Naive thymus-derived CD4-positive, alpha-beta T cell (primary cell): ENCODE results near the gene CELF2. TPM values are rescaled to one million over a fixed set of nuclear protein-coding genes. Genes with fewer than 3 reads are reported as not detected.

Experiments used
- ATAC-seq: fragments of 150-1000 bp; cut with Tn5 transposase; 2 replicates; pipeline ENCODE4 v1.10.0; 2021; ENCODE audit warnings: mild to moderate bottlenecking, moderate library complexity
- CTCF ChIA-PET: fragments of 350-600 bp; sonication (Branson Sonifier 250); formaldehyde crosslinking; loops from one replicate; lab custom pipeline; 2021; ENCODE audit warnings: antibody characterized with exemption; lab: Charles Lee
- POLR2A ChIA-PET: fragments of 350-600 bp; sonication (Branson Sonifier 250); formaldehyde crosslinking; loops from one replicate; lab custom pipeline; 2021; ENCODE audit warnings: antibody characterized with exemption, inconsistent platforms; lab: Charles Lee
- DNase-seq, 9 donors: peaks; one replicate each; pipeline versions ENCODE4 v3.0.0 to v3.0.0-alpha.2; 2020 to 2022; ENCODE audit warnings: mixed read lengths in 1 of 9
- H3K27ac ChIP-seq: one replicate; pipeline ENCODE4 v1.7.0; 2013; ENCODE audit warnings: mild to moderate bottlenecking, low read depth, low read length, moderate library complexity
- H3K27me3 ChIP-seq, 2 donors: one replicate each; pipeline ENCODE4 v1.7.0; 2013; ENCODE audit warnings: low read length in 2 of 2, mild to moderate bottlenecking in 2 of 2, moderate library complexity in 2 of 2; ENCODE audit not compliant: control insufficient read depth in 2 of 2, insufficient read depth in 2 of 2
- H3K36me3 ChIP-seq, 3 experiments: 1 replicate in 2 of 3; 2 replicates in 1 of 3; pipeline ENCODE4 v1.7.0; 2013; ENCODE audit warnings: low read length in 3 of 3, mild to moderate bottlenecking in 3 of 3, moderate library complexity in 1 of 3; ENCODE audit not compliant: insufficient read depth in 3 of 3, control insufficient read depth in 2 of 3
- H3K4me1 ChIP-seq, 2 donors: one replicate each; pipeline ENCODE4 v1.7.0; 2013; ENCODE audit warnings: low read length in 2 of 2, mild to moderate bottlenecking in 2 of 2, moderate library complexity in 1 of 2; ENCODE audit not compliant: control insufficient read depth in 2 of 2, insufficient read depth in 2 of 2
- H3K4me3 ChIP-seq: 2 replicates; pipeline ENCODE4 v1.7.0; 2013; ENCODE audit warnings: mild to moderate bottlenecking, low read length
- H3K9me3 ChIP-seq, 3 experiments: 1 replicate in 2 of 3; 2 replicates in 1 of 3; pipeline ENCODE4 v1.7.0; 2013; ENCODE audit warnings: low read length in 3 of 3; ENCODE audit not compliant: control insufficient read depth in 2 of 3
- H3K27ac Mint-ChIP-seq, 9 donors: one replicate each; pipeline ENCODE4 v1.8.0; 2020 to 2022; ENCODE audit warnings: mixed read lengths in 9 of 9, mild to moderate bottlenecking in 8 of 9, moderate library complexity in 5 of 9, inconsistent platforms in 2 of 9
- H3K27me3 Mint-ChIP-seq, 5 donors: one replicate each; pipeline ENCODE4 v1.8.0; 2021 to 2022; ENCODE audit warnings: mixed read lengths in 5 of 5, mild to moderate bottlenecking in 1 of 5
- H3K36me3 Mint-ChIP-seq, 5 donors: one replicate each; pipeline ENCODE4 v1.8.0; 2020 to 2022; ENCODE audit warnings: mixed read lengths in 5 of 5, mild to moderate bottlenecking in 3 of 5, inconsistent platforms in 1 of 5
- H3K4me1 Mint-ChIP-seq, 7 donors: one replicate each; pipeline ENCODE4 v1.8.0; 2020 to 2022; ENCODE audit warnings: mixed read lengths in 7 of 7, mild to moderate bottlenecking in 3 of 7, inconsistent platforms in 1 of 7
- H3K4me3 Mint-ChIP-seq, 10 donors: one replicate each; pipeline ENCODE4 v1.8.0; 2020 to 2022; ENCODE audit warnings: mild to moderate bottlenecking in 10 of 10, mixed read lengths in 10 of 10, moderate library complexity in 6 of 10, inconsistent platforms in 2 of 10
- H3K9me3 Mint-ChIP-seq, 11 donors: one replicate each; pipeline ENCODE4 v1.8.0; 2020 to 2022; ENCODE audit warnings: mixed read lengths in 11 of 11, mild to moderate bottlenecking in 4 of 11, inconsistent platforms in 1 of 11, moderate library complexity in 1 of 11
- intact Hi-C, 2 donors: fragments of 100-400 bp; cut with micrococcal nuclease; formaldehyde crosslinking; loops; one replicate each; pipeline ENCODE4 v1.15.1; 2023
- polyA plus RNA-seq, 2 donors: library from polyadenylated mRNA; unstranded; fragments of 300-500 nt; fragmentation: Illumina TruSeq; gene quantifications; one replicate each; pipeline ENCODE4 v1.2.3, GENCODE V29; 2021
- total RNA-seq, 6 experiments: library from RNA in 5 of 6; stranded (reverse) in 5 of 6; gene quantifications; 1 replicate in 5 of 6; 2 replicates in 1 of 6; pipeline ENCODE4 v1.2.3 and lab custom pipeline; 2021 to 2026

Gene CELF2
- total and polyA plus RNA-seq, 7 experiments from 2014 or later: 135 to 207 (median 178) TPM

- no peaks in the 10 kb centered on the region for H3K36me3 ChIP-seq
- H3K4me3 ChIP-seq: no peak overlapping the region
- intact Hi-C loops: no loop called here
- CTCF ChIA-PET: interaction anchor here (1.2 kb wide), 1 partner anchor 115 kb away, joined by 3 read pairs; no protein-coding TSS in a partner anchor
- no peaks in the 10 kb centered on the region for H3K9me3 ChIP-seq
- DNase-seq (no peak), ATAC-seq (no peak)
- H3K4me3 Mint-ChIP-seq: no peak overlapping the region
- H3K36me3 Mint-ChIP-seq: peaks cover 0 to 4% (median 0%) of the 10 kb centered on the region in 5 donors
- peaks cover 0 to 18% (median 0%) of the 10 kb centered on the region in 5 donors for H3K27me3 Mint-ChIP-seq
- no peak overlapping the region for H3K27ac ChIP-seq
- POLR2A ChIA-PET: no interaction called here
- H3K9me3 Mint-ChIP-seq: no peaks in the 10 kb centered on the region
- no peaks in the 10 kb centered on the region for H3K4me1 Mint-ChIP-seq
- H3K27me3 ChIP-seq: no peaks in the 10 kb centered on the region
- peaks cover 0 to 14% of the 10 kb centered on the region in 2 donors for H3K4me1 ChIP-seq
- H3K27ac Mint-ChIP-seq: no peak overlapping the region
Observed at GRCh38 chr10:11091517-11092102, 73.9 kb downstream of the CELF2 start.

- ChIA-PET CTCF (interaction anchor here (0.7 kb wide), 1 partner anchor 519 kb away, joined by 3 read pairs; no protein-coding TSS in a partner anchor), POLR2A (interaction anchor here (0.6 kb wide), 2 partner anchors 9 to 325 kb away, joined by 3 to 4 read pairs; no protein-coding TSS in a partner anchor)
- Mint-ChIP-seq H3K36me3 (peaks cover 0 to 4% (median 0%) of the 10 kb centered on the region in 5 donors), H3K27ac (no peak overlapping the region), H3K9me3 (peaks cover 0 to 2% (median 0%) of the 10 kb centered on the region in 11 donors), H3K4me1 (peaks cover 0 to 2% (median 0%) of the 10 kb centered on the region in 7 donors), H3K27me3 (peaks cover 0 to 39% (median 4%) of the 10 kb centered on the region in 5 donors), H3K4me3 (no peak overlapping the region)
- intact Hi-C loops: no loop called here
- Histone ChIP-seq H3K9me3 (no peaks in the 10 kb centered on the region), H3K27ac (no peak overlapping the region), H3K36me3 (no peaks in the 10 kb centered on the region), H3K27me3 (no peaks in the 10 kb centered on the region), H3K4me1 (peaks cover 0 to 5% of the 10 kb centered on the region in 2 donors), H3K4me3 (no peak overlapping the region)
- ATAC-seq (no peak), DNase-seq (no peak)
Observed at GRCh38 chr10:11093771-11094736, 76.4 kb downstream of the CELF2 start.

GRCh38 chr10:11095374-11095801 lies 77.7 kb downstream of the CELF2 start:
- POLR2A ChIA-PET: interaction anchor here (1.3 kb wide), 1 partner anchor 227 kb away, joined by 5 read pairs; no protein-coding TSS in a partner anchor

GRCh38 chr10:11096422-11096821 lies 78.8 kb downstream of the CELF2 start:
- ChIA-PET POLR2A (interaction anchor here (1.3 kb wide), 1 partner anchor 226 kb away, joined by 5 read pairs; no protein-coding TSS in a partner anchor), CTCF (interaction anchor here (0.7 to 0.9 kb wide), 2 partner anchors 173 to 219 kb away, joined by 3 to 4 read pairs; no protein-coding TSS in a partner anchor)
- DNase-seq: no peak
- peaks cover 0 to 47% (median 4%) of the 10 kb centered on the region in 5 donors for H3K27me3 Mint-ChIP-seq
- H3K36me3 Mint-ChIP-seq: peaks cover 0 to 4% (median 0%) of the 10 kb centered on the region in 5 donors
- H3K27ac ChIP-seq: no peak overlapping the region
- no peaks in the 10 kb centered on the region for H3K4me1 ChIP-seq
- no peaks in the 10 kb centered on the region for H3K9me3 ChIP-seq
- H3K4me3 ChIP-seq: no peak overlapping the region
- no peak overlapping the region for H3K4me3 Mint-ChIP-seq
- H3K27me3 ChIP-seq: no peaks in the 10 kb centered on the region
- intact Hi-C loops: no loop called here
- no peak for ATAC-seq
- H3K9me3 Mint-ChIP-seq: peaks cover 0 to 3% (median 0%) of the 10 kb centered on the region in 11 donors
- no peak overlapping the region for H3K27ac Mint-ChIP-seq
- peaks cover 0 to 2% (median 0%) of the 10 kb centered on the region in 7 donors for H3K4me1 Mint-ChIP-seq
- H3K36me3 ChIP-seq: no peaks in the 10 kb centered on the region

More at GRCh38 chr10:11095374-11095801, 77.7 kb downstream of the CELF2 start:
- Mint-ChIP-seq H3K36me3 (peaks cover 0 to 4% (median 0%) of the 10 kb centered on the region in 5 donors), H3K9me3 (peaks cover 0 to 2% (median 0%) of the 10 kb centered on the region in 11 donors), H3K4me1 (peaks cover 0 to 2% (median 0%) of the 10 kb centered on the region in 7 donors), H3K27ac (no peak overlapping the region), H3K27me3 (peaks cover 0 to 39% (median 4%) of the 10 kb centered on the region in 5 donors), H3K4me3 (no peak overlapping the region)
- CTCF ChIA-PET: interaction anchor here (0.9 kb wide), 1 partner anchor 175 kb away, joined by 3 read pairs; no protein-coding TSS in a partner anchor
- Histone ChIP-seq H3K27ac (no peak overlapping the region), H3K4me1 (no peaks in the 10 kb centered on the region), H3K36me3 (no peaks in the 10 kb centered on the region), H3K4me3 (no peak overlapping the region), H3K27me3 (no peaks in the 10 kb centered on the region), H3K9me3 (no peaks in the 10 kb centered on the region)
- ATAC-seq: no peak
- intact Hi-C loops: no loop called here
- DNase-seq: no peak

- POLR2A ChIA-PET: no interaction called here
- Mint-ChIP-seq H3K27ac (no peak overlapping the region), H3K9me3 (peaks cover 0 to 3% (median 0%) of the 10 kb centered on the region in 11 donors), H3K36me3 (peaks cover 0 to 4% (median 0%) of the 10 kb centered on the region in 5 donors), H3K4me1 (peaks cover 0 to 2% (median 0%) of the 10 kb centered on the region in 7 donors), H3K4me3 (no peak overlapping the region), H3K27me3 (peaks cover 0 to 59% (median 4%) of the 10 kb centered on the region in 5 donors)
- intact Hi-C loops: no loop called here
- H3K9me3 ChIP-seq: no peaks in the 10 kb centered on the region
- DNase-seq (no peak), ATAC-seq (no peak)
- no peak overlapping the region for H3K27ac ChIP-seq
- CTCF ChIA-PET: no interaction called here
- no peaks in the 10 kb centered on the region for H3K36me3 ChIP-seq
- no peak overlapping the region for H3K4me3 ChIP-seq
- no peaks in the 10 kb centered on the region for H3K4me1 ChIP-seq
- no peaks in the 10 kb centered on the region for H3K27me3 ChIP-seq
Observed at GRCh38 chr10:11097686-11098085, 80.0 kb downstream of the CELF2 start.

- Histone ChIP-seq H3K27me3 (no peaks in the 10 kb centered on the region), H3K9me3 (no peaks in the 10 kb centered on the region), H3K27ac (no peak overlapping the region), H3K4me3 (no peak overlapping the region), H3K36me3 (no peaks in the 10 kb centered on the region), H3K4me1 (no peaks in the 10 kb centered on the region)
- CTCF ChIA-PET: no interaction called here
- intact Hi-C loops: no loop called here
- Mint-ChIP-seq H3K36me3 (peaks cover 0 to 4% (median 0%) of the 10 kb centered on the region in 5 donors), H3K9me3 (peaks cover 0 to 3% (median 0%) of the 10 kb centered on the region in 11 donors), H3K27me3 (peaks cover 0 to 62% (median 4%) of the 10 kb centered on the region in 5 donors), H3K4me3 (no peak overlapping the region), H3K27ac (no peak overlapping the region), H3K4me1 (peaks cover 0 to 3% (median 0%) of the 10 kb centered on the region in 7 donors)
- POLR2A ChIA-PET: no interaction called here
- ATAC-seq (no peak), DNase-seq (no peak)
Observed at GRCh38 chr10:11098666-11099065, 81.0 kb downstream of the CELF2 start.
